Measurements from ENCODE around the gene HOXA10.

DNA sequence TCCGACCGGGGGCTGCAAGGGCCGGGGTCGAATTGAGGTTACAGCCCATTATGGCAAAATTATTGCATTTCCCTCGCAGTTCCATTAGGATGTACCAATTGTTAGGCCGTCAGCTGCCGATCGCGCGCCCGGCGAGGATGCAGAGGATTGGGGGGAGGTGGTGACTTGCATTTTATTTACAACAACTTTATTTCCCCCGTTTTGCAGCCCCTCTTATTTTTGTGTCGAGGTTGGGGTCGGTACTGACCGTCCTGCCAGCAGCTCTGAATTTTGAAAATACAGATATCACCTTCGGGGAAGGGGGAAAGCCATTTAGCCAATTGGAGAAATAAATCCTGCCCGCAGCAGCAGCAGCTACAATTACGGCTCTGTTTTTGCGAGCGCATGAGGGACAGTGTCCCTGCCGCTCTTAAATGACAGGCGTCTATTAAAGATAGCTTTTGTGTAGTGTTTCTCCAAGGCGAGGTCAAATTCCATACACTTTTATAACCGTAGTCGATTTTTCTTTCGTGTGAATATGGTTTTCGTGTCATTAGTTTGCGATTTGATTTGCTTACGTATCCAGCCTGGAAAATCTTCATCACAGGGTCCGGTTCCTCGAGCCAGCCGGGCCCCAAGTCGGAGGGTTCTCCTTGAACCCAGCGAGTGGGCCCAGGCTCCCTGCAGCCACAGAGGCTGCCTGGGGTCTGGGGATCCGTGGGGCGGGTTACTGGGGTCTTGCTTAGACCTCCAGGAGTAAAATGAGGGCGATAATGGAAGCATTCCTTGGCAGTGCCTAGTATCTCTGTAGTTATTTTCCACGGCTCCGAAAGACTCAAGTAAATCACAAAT lies 30.0 kb downstream of the HOXA10 start:
- TF ChIP-seq, protein P1, sequence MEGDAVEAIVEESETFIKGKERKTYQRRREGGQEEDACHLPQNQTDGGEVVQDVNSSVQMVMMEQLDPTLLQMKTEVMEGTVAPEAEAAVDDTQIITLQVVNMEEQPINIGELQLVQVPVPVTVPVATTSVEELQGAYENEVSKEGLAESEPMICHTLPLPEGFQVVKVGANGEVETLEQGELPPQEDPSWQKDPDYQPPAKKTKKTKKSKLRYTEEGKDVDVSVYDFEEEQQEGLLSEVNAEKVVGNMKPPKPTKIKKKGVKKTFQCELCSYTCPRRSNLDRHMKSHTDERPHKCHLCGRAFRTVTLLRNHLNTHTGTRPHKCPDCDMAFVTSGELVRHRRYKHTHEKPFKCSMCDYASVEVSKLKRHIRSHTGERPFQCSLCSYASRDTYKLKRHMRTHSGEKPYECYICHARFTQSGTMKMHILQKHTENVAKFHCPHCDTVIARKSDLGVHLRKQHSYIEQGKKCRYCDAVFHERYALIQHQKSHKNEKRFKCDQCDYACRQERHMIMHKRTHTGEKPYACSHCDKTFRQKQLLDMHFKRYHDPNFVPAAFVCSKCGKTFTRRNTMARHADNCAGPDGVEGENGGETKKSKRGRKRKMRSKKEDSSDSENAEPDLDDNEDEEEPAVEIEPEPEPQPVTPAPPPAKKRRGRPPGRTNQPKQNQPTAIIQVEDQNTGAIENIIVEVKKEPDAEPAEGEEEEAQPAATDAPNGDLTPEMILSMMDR (IDR thresholded peaks at IDR 0.05; ENCODE audit: poor library complexity): no peak
- no peak for TF ChIP-seq EZH2 (IDR thresholded peaks at IDR 0.05; ENCODE audit: borderline replicate concordance)
